Mucosa of rectum (tissue), 2 donors: ENCODE results near the gene GFI1B.
A peak's percentile ranks its signal among the peaks of the same experiment; 100 is the strongest.
"Not testable (repeated sequence)": the region's sequence is repeated elsewhere in the genome, so short reads cannot be mapped to it uniquely, and the experiment has no call there.

Experiments
- H3K27ac ChIP-seq, 2 donors: one replicate each; pipeline ENCODE4 v1.7.0; 2013; ENCODE audit warnings: inconsistent platforms in 2 of 2, low read depth in 2 of 2, low read length in 2 of 2
- H3K27me3 ChIP-seq, 2 donors: one replicate each; pipeline ENCODE4 v1.7.0; 2013; ENCODE audit warnings: low read length in 2 of 2; ENCODE audit not compliant: control insufficient read depth in 2 of 2, insufficient read depth in 2 of 2
- H3K36me3 ChIP-seq, 2 donors: one replicate each; pipeline ENCODE4 v1.7.0; 2013; ENCODE audit warnings: low read length in 2 of 2; ENCODE audit not compliant: control insufficient read depth in 2 of 2, insufficient read depth in 2 of 2
- H3K4me1 ChIP-seq, 2 donors: one replicate each; pipeline ENCODE4 v1.7.0; 2013; ENCODE audit warnings: low read length in 2 of 2, mild to moderate bottlenecking in 1 of 2; ENCODE audit not compliant: control insufficient read depth in 2 of 2, insufficient read depth in 2 of 2
- H3K4me3 ChIP-seq, 2 donors: one replicate each; pipeline ENCODE4 v1.7.0; 2013; ENCODE audit warnings: low read length in 2 of 2
- H3K9ac ChIP-seq, 2 donors: one replicate each; pipeline ENCODE4 v1.7.0; 2013; ENCODE audit warnings: low read length in 2 of 2, low read depth in 1 of 2, mild to moderate bottlenecking in 1 of 2
- H3K9me3 ChIP-seq, 2 donors: one replicate each; pipeline ENCODE4 v1.7.0; 2013; ENCODE audit warnings: low read length in 2 of 2; ENCODE audit not compliant: control insufficient read depth in 2 of 2
- donor health status: healthy.
- donor health status: Normal muscosa, but diverticular disease.

GFI1B gene

GRCh38 chr9:132989414-132989996 lies 11.0 kb downstream of the GFI1B start:
- H3K9ac ChIP-seq, result no peak overlapping the region
- peaks cover 35 to 36% of the 10 kb centered on the region in 2 donors for H3K27me3 ChIP-seq
- H3K4me1 ChIP-seq, result peaks cover 3% of the 10 kb centered on the region in 2 donors
- no peak overlapping the region for H3K27ac ChIP-seq
- no peaks in the 10 kb centered on the region for H3K9me3 ChIP-seq
- H3K36me3 ChIP-seq, result no peaks in the 10 kb centered on the region
- H3K4me3 ChIP-seq, result no peak overlapping the region

GRCh38 chr9:132989998-132990557 lies 11.6 kb downstream of the GFI1B start:
- not testable (repeated sequence) for H3K9ac ChIP-seq, H3K36me3 ChIP-seq, H3K4me1 ChIP-seq, H3K27ac ChIP-seq, H3K4me3 ChIP-seq, H3K9me3 ChIP-seq
- H3K27me3 ChIP-seq, result peaks cover 41% of the 10 kb centered on the region in 2 donors

- no peak overlapping the region for H3K27ac ChIP-seq
- H3K27me3 ChIP-seq, result peaks cover 38 to 39% of the 10 kb centered on the region in 2 donors
- H3K4me3 ChIP-seq, result no peak overlapping the region
- no peak overlapping the region for H3K9ac ChIP-seq
- H3K36me3 ChIP-seq, result no peaks in the 10 kb centered on the region
- H3K4me1 ChIP-seq, result peaks cover 3 to 6% of the 10 kb centered on the region in 2 donors
- H3K9me3 ChIP-seq, result no peaks in the 10 kb centered on the region
Measured at GRCh38 chr9:132990781-132991180, 12.3 kb downstream of the GFI1B start.

- H3K9me3 ChIP-seq, result no peaks in the 10 kb centered on the region
- no peak overlapping the region for H3K27ac ChIP-seq
- no peak overlapping the region for H3K9ac ChIP-seq
- H3K27me3 ChIP-seq, result peaks cover 37 to 39% of the 10 kb centered on the region in 2 donors
- H3K36me3 ChIP-seq, result no peaks in the 10 kb centered on the region
- peaks cover 3 to 6% of the 10 kb centered on the region in 2 donors for H3K4me1 ChIP-seq
- H3K4me3 ChIP-seq, result no peak overlapping the region
Measured at GRCh38 chr9:132991351-132992300, 13.1 kb downstream of the GFI1B start.

DNA sequence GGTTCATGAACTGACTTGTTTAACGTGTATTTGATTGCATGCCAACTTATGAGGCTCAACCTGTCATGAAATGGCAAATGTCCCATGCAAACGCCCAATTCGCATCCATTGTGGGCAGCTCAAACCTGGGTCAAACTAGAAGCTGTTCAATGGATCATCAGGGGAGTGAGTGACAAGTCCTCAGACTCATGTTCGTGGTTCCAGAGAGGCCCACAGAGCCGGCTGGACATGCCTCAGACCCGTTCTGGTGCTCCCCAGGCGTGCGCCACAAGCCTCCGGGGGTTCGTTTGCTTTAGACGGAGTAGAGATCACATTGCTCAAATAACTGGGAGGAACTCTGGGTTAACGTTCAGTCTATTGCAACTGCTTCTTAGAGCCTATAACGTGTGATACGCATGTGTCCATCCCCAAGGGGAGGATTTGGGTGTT lies 15.0 kb downstream of the GFI1B start:
- Histone ChIP-seq H3K27me3 (peaks cover 23 to 42% of the 10 kb centered on the region in 2 donors), H3K27ac (no peak overlapping the region), H3K36me3 (no peaks in the 10 kb centered on the region), H3K4me3 (no peak overlapping the region), H3K9ac (no peak overlapping the region), H3K4me1 (peaks cover 3 to 6% of the 10 kb centered on the region in 2 donors), H3K9me3 (no peaks in the 10 kb centered on the region)

DNA sequence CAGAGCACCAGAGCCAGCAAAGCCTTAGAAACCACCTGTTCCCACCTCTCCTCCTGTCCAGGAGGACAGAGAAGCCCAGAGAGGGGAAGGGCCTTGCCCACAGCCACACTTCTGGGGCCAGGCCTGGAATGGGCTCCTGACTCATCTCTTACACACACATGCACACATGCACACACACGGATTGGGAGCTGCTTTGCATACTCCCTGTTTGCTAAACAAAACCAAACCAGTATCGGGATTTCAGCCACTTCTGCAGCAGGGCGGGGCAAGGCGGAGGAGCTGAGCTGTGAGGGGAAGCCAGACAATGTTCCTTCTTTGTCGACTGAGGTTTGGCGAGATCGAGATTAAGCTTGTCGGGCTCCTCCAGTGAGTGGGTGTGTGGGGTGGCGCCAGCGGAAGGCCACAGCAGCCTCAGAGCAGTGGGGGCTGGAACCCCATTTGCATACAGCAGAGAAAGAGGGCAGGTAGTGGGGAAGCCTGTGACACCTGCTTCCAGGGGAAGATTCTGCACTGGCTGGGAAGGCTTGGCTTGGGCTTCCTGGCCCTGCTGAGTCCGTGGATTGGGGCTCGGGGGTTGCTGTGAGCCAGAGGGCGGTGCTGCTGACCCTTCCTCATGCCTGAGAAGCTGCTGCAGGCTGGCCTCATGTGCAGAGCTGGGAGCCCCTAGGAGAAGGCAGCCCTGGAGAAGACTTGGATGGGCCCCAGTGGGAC lies 16.1 kb downstream of the GFI1B start:
- H3K4me3 ChIP-seq, result no peak overlapping the region

GRCh38 chr9:132995121-132995420 lies 16.6 kb downstream of the GFI1B start:
- H3K4me3 ChIP-seq, result no peak overlapping the region
- peaks cover 3 to 6% of the 10 kb centered on the region in 2 donors for H3K4me1 ChIP-seq
- H3K27ac ChIP-seq, result no peak overlapping the region
- no peaks in the 10 kb centered on the region for H3K36me3 ChIP-seq
- H3K27me3 ChIP-seq, result peaks cover 30 to 42% of the 10 kb centered on the region in 2 donors
- H3K9me3 ChIP-seq, result no peaks in the 10 kb centered on the region
- H3K9ac ChIP-seq, result no peak overlapping the region

More for the DNA sequence above, 16.1 kb downstream of the GFI1B start:
- Histone ChIP-seq H3K9me3 (no peaks in the 10 kb centered on the region), H3K27ac (no peak overlapping the region), H3K27me3 (peaks cover 24 to 39% of the 10 kb centered on the region in 2 donors), H3K9ac (peak overlapping the region in 1 of 2 donors; percentile 12), H3K4me1 (peaks cover 3 to 6% of the 10 kb centered on the region in 2 donors), H3K36me3 (no peaks in the 10 kb centered on the region)

DNA sequence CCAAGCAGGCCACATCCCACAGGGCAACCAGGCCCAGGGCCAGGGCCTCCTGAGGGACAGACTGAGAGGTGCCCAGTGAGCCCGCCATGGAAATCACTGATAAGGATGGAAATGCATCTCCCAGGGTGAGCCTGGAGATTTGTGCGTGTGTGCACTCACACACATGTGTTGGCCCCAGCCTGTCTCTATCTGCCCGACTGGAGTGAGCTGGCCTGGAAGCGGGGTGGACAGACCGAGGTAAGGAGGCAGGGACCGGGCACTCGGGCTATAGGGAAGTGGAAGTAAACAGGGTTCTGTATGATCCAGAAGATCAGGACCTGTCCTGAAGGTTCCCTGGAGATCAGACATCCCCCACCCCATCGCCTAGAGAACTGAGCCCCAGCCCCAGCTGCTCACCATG lies 17.4 kb downstream of the GFI1B start:
- H3K4me3 ChIP-seq, result no peak overlapping the region
- H3K4me1 ChIP-seq, result peaks cover 3 to 6% of the 10 kb centered on the region in 2 donors
- H3K27me3 ChIP-seq, result peaks cover 33 to 45% of the 10 kb centered on the region in 2 donors
- H3K36me3 ChIP-seq, result no peaks in the 10 kb centered on the region
- no peak overlapping the region for H3K9ac ChIP-seq
- no peak overlapping the region for H3K27ac ChIP-seq
- H3K9me3 ChIP-seq, result no peaks in the 10 kb centered on the region

DNA sequence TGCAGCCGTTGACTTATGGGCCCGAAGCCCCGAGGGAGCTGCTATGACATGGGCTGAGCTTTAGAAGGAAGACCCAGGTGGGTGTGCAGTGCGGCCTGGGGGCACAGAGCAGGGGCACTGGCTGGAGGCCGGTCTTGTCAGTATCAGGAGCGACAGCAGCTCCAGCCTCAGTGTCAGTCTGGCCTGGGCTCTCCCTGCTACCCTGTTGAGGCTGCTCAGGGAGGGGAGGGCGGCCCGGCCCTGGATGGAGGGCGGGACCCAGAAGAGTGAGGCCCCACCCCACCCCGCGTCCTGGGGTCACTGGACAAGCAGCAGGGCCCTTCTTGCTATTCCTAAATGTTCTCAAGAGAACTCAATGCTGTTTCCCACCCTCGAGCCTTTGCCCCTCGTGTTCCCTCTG lies 18.0 kb downstream of the GFI1B start:
- Histone ChIP-seq H3K4me1 (peaks cover 3 to 6% of the 10 kb centered on the region in 2 donors), H3K9me3 (no peaks in the 10 kb centered on the region), H3K27ac (no peak overlapping the region), H3K9ac (no peak overlapping the region), H3K27me3 (peaks cover 28 to 42% of the 10 kb centered on the region in 2 donors), H3K36me3 (no peaks in the 10 kb centered on the region), H3K4me3 (no peak overlapping the region)
